Measurements from ENCODE around the gene SPDYE6. TPM values are rescaled to one million over a fixed set of nuclear protein-coding genes. Genes with fewer than 3 reads are reported as not detected.
A peak's percentile ranks its signal among the peaks of the same experiment; 100 is the strongest.
"Not testable (repeated sequence)": the region's sequence is repeated elsewhere in the genome, so short reads cannot be mapped to it uniquely, and the experiment has no call there.

SPDYE6 gene
- total and polyA plus RNA-seq, 2 of the 4 experiments (the other 2 are of a cell fraction), result not detected

GRCh38 chr7:102364394-102364886 is 8.2 kb upstream of the SPDYE6 start:
- H3K36me3 ChIP-seq (ENCODE audit: control insufficient read depth, insufficient read depth, low read length); H2AK9ac ChIP-seq (replicated peaks; ENCODE audit: low read depth, low read length, poor library complexity); H3K18ac ChIP-seq (ENCODE audit: low read depth, low read length); H3K27me3 ChIP-seq (ENCODE audit: control insufficient read depth, insufficient read depth, low read length); H2BK20ac ChIP-seq (ENCODE audit: low read depth, low read length); H3K79me1 ChIP-seq (ENCODE audit: low read depth in 1 of 2, low read length in 2 of 2); POLR2A ChIA-PET (ENCODE audit: unreplicated experiment); H2AFZ ChIP-seq (replicated peaks; ENCODE audit: low read length, poor library complexity); H2BK15ac ChIP-seq (ENCODE audit: low read depth, low read length); dilution Hi-C loops (cut with HindIII; ENCODE audit: low sequenced_read_pairs, unreplicated experiment); H3K14ac ChIP-seq (replicated peaks; ENCODE audit: low read depth, low read length); BruUV-seq (replicated peaks); DNase-seq; H3K23ac ChIP-seq (ENCODE audit: low read depth, low read length); intact Hi-C loops (cut with micrococcal nuclease); H3K4ac ChIP-seq (ENCODE audit: low read depth, low read length); H4K20me1 ChIP-seq (ENCODE audit: insufficient read depth, low read length); H2BK120ac ChIP-seq (ENCODE audit: low read depth, low read length); H2AK5ac ChIP-seq (ENCODE audit: low read depth, low read length); CTCF ChIA-PET; H4K91ac ChIP-seq (ENCODE audit: insufficient read depth, low read depth, low read length); H2BK5ac ChIP-seq (ENCODE audit: low read depth, low read length, poor library complexity, severe bottlenecking); ATAC-seq (ENCODE audit: low read depth); in situ Hi-C loops (cut with MboI; ENCODE audit: low sequenced_read_pairs); H3K4me1 ChIP-seq (ENCODE audit: control insufficient read depth, insufficient read depth, low read length); H4K5ac ChIP-seq (ENCODE audit: low read depth, low read length); H3K9me1 ChIP-seq (ENCODE audit: insufficient read depth, low read length); H3K9me3 ChIP-seq (ENCODE audit: control insufficient read depth, insufficient read depth, low read length); H3K56ac ChIP-seq (ENCODE audit: extremely low read depth, insufficient read depth, low read length): not testable (repeated sequence)
- peak overlapping the region; percentile 9 for H3K27ac ChIP-seq (ENCODE audit: insufficient read depth, low read length)
- peak overlapping the region; percentile 52 for H3K4me3 ChIP-seq (ENCODE audit: insufficient read depth, low read depth, low read length)
- WGBS, 2 experiments (ENCODE audit: extremely low coverage in 2 of 2, insufficient read length in 1 of 2), result no CpG with 5 or more reads among the region's 20 CpGs
- H3K4me2 ChIP-seq (ENCODE audit: low read depth, low read length), result peak overlapping the region; percentile 54
- H3K9ac ChIP-seq (ENCODE audit: low read depth, low read length), result peak overlapping the region; percentile 12
- H4K8ac ChIP-seq (ENCODE audit: low read depth in 2 of 2, low read length in 2 of 2), result 0 out of 4 replicates have a peak overlapping the region, but pooled peaks of 1 of the 2 experiments have one; percentile 16

Measured in IMR-90 (cell line).